OCI-LY1 (cell line): ENCODE measurements around the gene TANGO6.

Source experiments
- H2AFZ ChIP-seq: fragments of 200-600 bp; sonication (generic), shearing (Covaris generic); 2 replicates; pipeline ENCODE4 v1.6.0; 2014; ENCODE audit warnings: antibody characterized with exemption, mild to moderate bottlenecking, low read length
- H3F3A ChIP-seq: fragments of 200-600 bp; sonication (generic), shearing (Covaris generic); 2 replicates; pipeline ENCODE4 v1.6.0; 2014; ENCODE audit warnings: mild to moderate bottlenecking, antibody characterized with exemption, low read length, moderate library complexity; ENCODE audit not compliant: insufficient read depth
- H3K27ac ChIP-seq: fragments of 200-600 bp; sonication (generic); 2 replicates; pipeline ENCODE4 v1.5.1; 2014; ENCODE audit warnings: low read length, mixed run types, mild to moderate bottlenecking, low read depth; ENCODE audit not compliant: poor library complexity, severe bottlenecking
- H3K27me3 ChIP-seq: fragments of 200-600 bp; sonication (generic); 2 replicates; pipeline ENCODE4 v1.6.0; 2014; ENCODE audit warnings: antibody characterized with exemption, mild to moderate bottlenecking, low read length, moderate library complexity; ENCODE audit not compliant: insufficient read depth
- H3K36me3 ChIP-seq: fragments of 200-600 bp; sonication (generic); 2 replicates; pipeline ENCODE4 v1.6.1; 2014; ENCODE audit warnings: mild to moderate bottlenecking, antibody characterized with exemption, low read length, moderate library complexity, mixed read lengths; ENCODE audit not compliant: insufficient read depth
- H3K4me1 ChIP-seq: fragments of 200-600 bp; sonication (generic); 2 replicates; pipeline ENCODE4 v1.5.1; 2014; ENCODE audit warnings: mild to moderate bottlenecking, low read length, moderate library complexity; ENCODE audit not compliant: insufficient read depth, severe bottlenecking
- H3K4me2 ChIP-seq: fragments of 200-600 bp; sonication (generic), shearing (Covaris generic); 2 replicates; pipeline ENCODE4 v1.6.1; 2014; ENCODE audit warnings: low read length
- H3K4me3 ChIP-seq: fragments of 200-600 bp; sonication (generic); 2 replicates; pipeline ENCODE4 v1.5.1; 2014; ENCODE audit warnings: low read length, low read depth, mild to moderate bottlenecking, mixed read lengths; ENCODE audit not compliant: poor library complexity, severe bottlenecking
- H3K79me2 ChIP-seq: fragments of 200-600 bp; shearing (Covaris generic); 2 replicates; pipeline ENCODE4 v1.6.1; 2016; ENCODE audit warnings: mixed run types, low read length, mixed read lengths; ENCODE audit not compliant: insufficient read depth
- H3K9ac ChIP-seq: fragments of 200-600 bp; sonication (generic), shearing (Covaris generic); 2 replicates; pipeline ENCODE4 v1.6.1; 2014; ENCODE audit warnings: mild to moderate bottlenecking, low read length, mixed read lengths
- H3K9me2 ChIP-seq: fragments of 200-600 bp; sonication (generic), shearing (Covaris generic); 2 replicates; pipeline ENCODE4 v1.6.1; 2014; ENCODE audit warnings: low read depth, mild to moderate bottlenecking, low read length, mixed read lengths
- H3K9me3 ChIP-seq: fragments of 200-600 bp; shearing (Covaris generic); 2 replicates; pipeline ENCODE4 v1.6.1; 2014; ENCODE audit warnings: low read length, mixed read lengths
- H4K20me1 ChIP-seq: fragments of 200-600 bp; sonication (generic), shearing (Covaris generic); 2 replicates; pipeline ENCODE4 v1.6.0; 2016; ENCODE audit warnings: mild to moderate bottlenecking, low read length; ENCODE audit not compliant: insufficient read depth
- EZH2 ChIP-seq: fragments of 200-600 bp; sonication (generic), shearing (Covaris generic); IDR thresholded peaks from 2 replicates; pipeline ENCODE4 v1.8.0; 2017; ENCODE audit warnings: borderline replicate concordance, mixed run types, mild to moderate bottlenecking, antibody characterized with exemption, low read length, moderate library complexity, mixed read lengths
- TF ChIP-seq, protein P1 (sequence below): fragments of 200-600 bp; sonication (generic), shearing (Covaris generic); IDR thresholded peaks from 2 replicates; pipeline ENCODE4 v1.5.1; 2017; ENCODE audit warnings: mild to moderate bottlenecking, antibody characterized with exemption, low read length, moderate library complexity, mixed read lengths

TANGO6 gene

DNA sequence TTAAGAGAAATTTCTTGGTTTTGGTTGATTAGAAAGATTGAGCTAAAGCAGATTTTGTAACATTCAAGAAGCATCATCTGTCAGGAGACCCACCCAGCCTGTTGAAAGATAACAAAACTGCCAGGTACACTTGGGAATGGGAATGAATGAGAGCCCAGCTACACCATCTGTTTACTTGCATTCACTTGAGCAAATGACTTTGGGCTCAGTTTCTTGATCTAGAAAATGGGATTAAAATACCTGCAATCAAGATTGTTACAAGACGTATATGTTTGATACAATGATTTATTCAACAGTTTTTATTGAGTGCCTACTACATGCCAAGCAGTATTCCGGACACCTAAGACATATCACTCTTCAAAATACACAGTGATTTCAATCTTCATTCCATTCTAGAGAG, 185.8 kb downstream of the TANGO6 start:
- H2AFZ ChIP-seq, result no peak overlapping the region
- H3K4me1 ChIP-seq, result no peaks in the 10 kb centered on the region
- no peak overlapping the region for H3K4me2 ChIP-seq
- H3K4me3 ChIP-seq, result no peak overlapping the region
- H3K9me2 ChIP-seq, result no peaks in the 10 kb centered on the region
- no peaks in the 10 kb centered on the region for H4K20me1 ChIP-seq
- H3F3A ChIP-seq, result no peaks in the 10 kb centered on the region
- no peaks in the 10 kb centered on the region for H3K36me3 ChIP-seq
- H3K9ac ChIP-seq, result no peak overlapping the region
- H3K27me3 ChIP-seq, result no peaks in the 10 kb centered on the region
- TF ChIP-seq, protein P1, sequence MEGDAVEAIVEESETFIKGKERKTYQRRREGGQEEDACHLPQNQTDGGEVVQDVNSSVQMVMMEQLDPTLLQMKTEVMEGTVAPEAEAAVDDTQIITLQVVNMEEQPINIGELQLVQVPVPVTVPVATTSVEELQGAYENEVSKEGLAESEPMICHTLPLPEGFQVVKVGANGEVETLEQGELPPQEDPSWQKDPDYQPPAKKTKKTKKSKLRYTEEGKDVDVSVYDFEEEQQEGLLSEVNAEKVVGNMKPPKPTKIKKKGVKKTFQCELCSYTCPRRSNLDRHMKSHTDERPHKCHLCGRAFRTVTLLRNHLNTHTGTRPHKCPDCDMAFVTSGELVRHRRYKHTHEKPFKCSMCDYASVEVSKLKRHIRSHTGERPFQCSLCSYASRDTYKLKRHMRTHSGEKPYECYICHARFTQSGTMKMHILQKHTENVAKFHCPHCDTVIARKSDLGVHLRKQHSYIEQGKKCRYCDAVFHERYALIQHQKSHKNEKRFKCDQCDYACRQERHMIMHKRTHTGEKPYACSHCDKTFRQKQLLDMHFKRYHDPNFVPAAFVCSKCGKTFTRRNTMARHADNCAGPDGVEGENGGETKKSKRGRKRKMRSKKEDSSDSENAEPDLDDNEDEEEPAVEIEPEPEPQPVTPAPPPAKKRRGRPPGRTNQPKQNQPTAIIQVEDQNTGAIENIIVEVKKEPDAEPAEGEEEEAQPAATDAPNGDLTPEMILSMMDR, result no peak
- no peak for TF ChIP-seq EZH2
- H3K79me2 ChIP-seq, result no peaks in the 10 kb centered on the region
- no peaks in the 10 kb centered on the region for H3K9me3 ChIP-seq
- no peak overlapping the region for H3K27ac ChIP-seq

DNA sequence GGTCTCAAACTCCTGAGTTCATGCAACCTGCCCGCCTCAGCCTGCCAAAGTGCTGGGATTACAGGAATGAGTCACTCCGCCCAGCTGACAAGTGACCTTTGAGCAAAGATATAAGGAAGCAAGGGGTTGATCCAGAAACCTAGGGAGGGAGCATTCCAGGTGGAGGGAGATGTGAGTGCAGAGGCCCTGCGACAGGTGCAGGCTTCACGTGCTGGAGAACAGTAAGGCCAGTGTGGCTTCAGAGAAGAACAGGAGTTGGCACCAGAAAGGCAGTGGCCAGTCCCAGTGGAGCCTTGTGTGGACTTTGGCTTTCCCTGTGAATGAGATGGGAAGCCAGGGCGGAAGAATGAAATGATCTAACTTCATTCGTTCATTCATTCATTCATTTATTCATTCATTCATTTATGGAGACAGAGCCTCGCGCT, 188.6 kb downstream of the TANGO6 start:
- Histone ChIP-seq H3K36me3 (no peaks in the 10 kb centered on the region), H3K79me2 (no peaks in the 10 kb centered on the region), H3K27me3 (no peaks in the 10 kb centered on the region), H3K9me2 (no peaks in the 10 kb centered on the region), H3K4me1 (no peaks in the 10 kb centered on the region), H3F3A (no peaks in the 10 kb centered on the region), H3K4me3 (no peak overlapping the region), H2AFZ (no peak overlapping the region), H3K9me3 (no peaks in the 10 kb centered on the region), H3K4me2 (no peak overlapping the region), H3K27ac (no peak overlapping the region), H3K9ac (no peak overlapping the region), H4K20me1 (no peaks in the 10 kb centered on the region)
- TF ChIP-seq EZH2, result no peak
- TF ChIP-seq, protein P1, result no peak

DNA sequence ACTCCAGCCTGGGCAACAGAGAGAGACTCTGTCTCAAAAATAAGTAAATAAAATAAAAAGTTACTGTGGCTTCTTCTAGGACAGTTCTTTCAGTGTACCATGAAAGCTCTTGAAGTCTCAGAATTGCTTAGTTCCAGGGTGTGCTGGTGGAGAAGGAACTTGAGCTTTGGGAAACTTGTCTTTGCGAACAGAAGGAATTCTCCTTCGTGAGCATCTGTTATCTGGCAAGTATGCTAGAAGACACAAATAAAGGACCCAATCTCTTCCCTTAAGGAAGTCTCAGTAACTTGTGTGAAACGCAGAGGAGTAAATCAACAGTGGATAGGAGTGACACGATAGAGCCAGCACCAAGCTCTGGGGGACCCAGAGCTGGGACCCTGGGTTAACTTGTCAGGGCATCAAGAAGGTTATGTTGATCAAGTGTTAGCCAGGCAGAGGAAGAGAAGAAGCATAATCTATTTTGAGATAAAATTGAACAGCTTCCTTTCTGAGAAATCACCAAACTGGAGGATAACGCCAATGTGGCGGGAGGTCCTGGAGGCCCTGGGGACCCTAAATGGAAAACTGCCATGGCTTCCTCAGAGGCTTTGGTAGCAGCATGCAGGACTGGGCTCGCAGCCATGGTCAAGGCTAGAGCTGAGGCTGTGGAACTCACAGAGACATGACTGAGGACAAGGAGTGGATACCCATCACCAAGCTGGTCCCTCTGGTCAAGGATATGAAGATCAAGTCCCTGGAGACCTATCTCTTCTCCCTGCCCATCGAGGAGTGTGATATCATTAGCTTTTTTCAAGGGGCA, 190.0 kb downstream of the TANGO6 start:
- Histone ChIP-seq H3F3A (no peaks in the 10 kb centered on the region), H2AFZ (no peak overlapping the region), H3K36me3 (no peaks in the 10 kb centered on the region), H3K27me3 (no peaks in the 10 kb centered on the region), H3K4me3 (no peak overlapping the region), H3K9me3 (no peaks in the 10 kb centered on the region), H4K20me1 (no peaks in the 10 kb centered on the region), H3K9ac (no peak overlapping the region), H3K79me2 (no peaks in the 10 kb centered on the region), H3K4me1 (no peaks in the 10 kb centered on the region), H3K4me2 (no peak overlapping the region), H3K9me2 (no peaks in the 10 kb centered on the region), H3K27ac (no peak overlapping the region)
- TF ChIP-seq, protein P1, result no peak
- no peak for TF ChIP-seq EZH2
